ENCODE measurements around the gene LRRN2. TPM values are rescaled to one million over a fixed set of nuclear protein-coding genes. Genes with fewer than 3 reads are reported as not detected.

The LRRN2 gene
- total and polyA plus RNA-seq, 9 of the 15 experiments (the other 6 are each of a cell fraction or from before 2014, with no cell fraction given) = 0.05 TPM; not detected in 8

- peak; percentile 20; the same call in 1 of the 2 replicates for TF ChIP-seq ATF4 (CRISPR knock-in tag; IDR thresholded peaks at IDR 0.05)
- TF ChIP-seq, protein P1, sequence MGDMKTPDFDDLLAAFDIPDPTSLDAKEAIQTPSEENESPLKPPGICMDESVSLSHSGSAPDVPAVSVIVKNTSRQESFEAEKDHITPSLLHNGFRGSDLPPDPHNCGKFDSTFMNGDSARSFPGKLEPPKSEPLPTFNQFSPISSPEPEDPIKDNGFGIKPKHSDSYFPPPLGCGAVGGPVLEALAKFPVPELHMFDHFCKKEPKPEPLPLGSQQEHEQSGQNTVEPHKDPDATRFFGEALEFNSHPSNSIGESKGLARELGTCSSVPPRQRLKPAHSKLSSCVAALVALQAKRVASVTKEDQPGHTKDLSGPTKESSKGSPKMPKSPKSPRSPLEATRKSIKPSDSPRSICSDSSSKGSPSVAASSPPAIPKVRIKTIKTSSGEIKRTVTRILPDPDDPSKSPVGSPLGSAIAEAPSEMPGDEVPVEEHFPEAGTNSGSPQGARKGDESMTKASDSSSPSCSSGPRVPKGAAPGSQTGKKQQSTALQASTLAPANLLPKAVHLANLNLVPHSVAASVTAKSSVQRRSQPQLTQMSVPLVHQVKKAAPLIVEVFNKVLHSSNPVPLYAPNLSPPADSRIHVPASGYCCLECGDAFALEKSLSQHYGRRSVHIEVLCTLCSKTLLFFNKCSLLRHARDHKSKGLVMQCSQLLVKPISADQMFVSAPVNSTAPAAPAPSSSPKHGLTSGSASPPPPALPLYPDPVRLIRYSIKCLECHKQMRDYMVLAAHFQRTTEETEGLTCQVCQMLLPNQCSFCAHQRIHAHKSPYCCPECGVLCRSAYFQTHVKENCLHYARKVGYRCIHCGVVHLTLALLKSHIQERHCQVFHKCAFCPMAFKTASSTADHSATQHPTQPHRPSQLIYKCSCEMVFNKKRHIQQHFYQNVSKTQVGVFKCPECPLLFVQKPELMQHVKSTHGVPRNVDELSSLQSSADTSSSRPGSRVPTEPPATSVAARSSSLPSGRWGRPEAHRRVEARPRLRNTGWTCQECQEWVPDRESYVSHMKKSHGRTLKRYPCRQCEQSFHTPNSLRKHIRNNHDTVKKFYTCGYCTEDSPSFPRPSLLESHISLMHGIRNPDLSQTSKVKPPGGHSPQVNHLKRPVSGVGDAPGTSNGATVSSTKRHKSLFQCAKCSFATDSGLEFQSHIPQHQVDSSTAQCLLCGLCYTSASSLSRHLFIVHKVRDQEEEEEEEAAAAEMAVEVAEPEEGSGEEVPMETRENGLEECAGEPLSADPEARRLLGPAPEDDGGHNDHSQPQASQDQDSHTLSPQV (IDR thresholded peaks at IDR 0.05) = peak; percentile 41; the same call in 1 of the 2 replicates
Measured at GRCh38 chr1:204692841-204693356, 7.4 kb upstream of the LRRN2 start (continued).

GRCh38 chr1:204692325-204692840, 6.8 kb upstream of the LRRN2 start:
- Histone ChIP-seq H3K4me1 (replicated peaks in 1 of 2; ENCODE audit: control insufficient read depth in 2 of 2, insufficient read depth in 2 of 2, low read length in 2 of 2) (peaks cover 20 to 42% of the 10 kb centered on the region in 2 experiments), H3K27ac (ENCODE audit: extremely low read depth, low read depth, low read length) (peak overlapping the region; percentile 64), H3K4me3 (no peak overlapping the region), H3K79me2 (ENCODE audit: control insufficient read depth, insufficient read depth, low read length) (no peaks in the 10 kb centered on the region), H3K9me3 (replicated peaks; ENCODE audit: control insufficient read depth, insufficient read depth, low read depth, low read length) (no peaks in the 10 kb centered on the region), H3K9me1 (ENCODE audit: control insufficient read depth, insufficient read depth, low read length) (no peaks in the 10 kb centered on the region), H3K9ac (ENCODE audit: insufficient read depth in 1 of 2, low read depth in 2 of 2, low read length in 2 of 2) (peak overlapping the region in 1 of 2 experiments; percentile 14; a peak in 2 of 4 replicates), H3K27me3 (ENCODE audit: control insufficient read depth in 2 of 2, insufficient read depth in 2 of 2, low read length in 2 of 2) (no peaks in the 10 kb centered on the region), H3K36me3 (ENCODE audit: control insufficient read depth, insufficient read depth, low read length) (no peaks in the 10 kb centered on the region), H3K4me2 (ENCODE audit: insufficient read depth, low read length) (peak overlapping the region; percentile 63; the same call in 1 of the 2 replicates), H2AFZ (ENCODE audit: low read depth, low read length) (peak overlapping the region; percentile 86), H4K20me1 (replicated peaks; ENCODE audit: control insufficient read depth, insufficient read depth, low read length) (no peaks in the 10 kb centered on the region)
- in situ Hi-C loops (cut with MboI) (no loop called here), intact Hi-C loops (cut with micrococcal nuclease) (loop anchor here (2.0 kb wide), 1 partner anchor 14 kb away; no protein-coding TSS in a partner anchor)
- BruUV-seq (replicated peaks) = no TSS peak
- DNase-seq (ENCODE audit: extremely low read depth in 1 of 4, low spot score in 3 of 4) (peak in 1 of 4 experiments; percentile 38), FAIRE-seq (no peak), ATAC-seq (peak; percentile 68)
- POLR2A ChIA-PET = interaction anchor here (1.0 to 2.2 kb wide), 8 partner anchors 9 to 23 kb away, joined by 3 to 8 read pairs (median 6); no protein-coding TSS in a partner anchor
- whole genome bisulfite sequencing (ENCODE audit: insufficient coverage, low coverage, missing lambda C conversion rate) = 92% methylated on average over 1 of the region's 1 CpG
- CTCF ChIA-PET (ENCODE audit: low intra/inter-chr PET ratio) = no interaction called here
- 0 out of 2 replicates have a peak, but pooled peaks have one; percentile 5 for TF ChIP-seq MYBL2 (IDR thresholded peaks at IDR 0.05; ENCODE audit: low read depth)
- no peak for TF ChIP-seq MYBL2 (CRISPR knock-in tag; IDR thresholded peaks at IDR 0.05; ENCODE audit: borderline replicate concordance)
- no peak for TF ChIP-seq JUND (IDR thresholded peaks at IDR 0.05; ENCODE audit: borderline replicate concordance, low read depth, low read length)
- TF ChIP-seq JUND (tag; IDR thresholded peaks at IDR 0.05; ENCODE audit: borderline replicate concordance, low read depth, low read length) = no peak
- TF ChIP-seq, protein P2, sequence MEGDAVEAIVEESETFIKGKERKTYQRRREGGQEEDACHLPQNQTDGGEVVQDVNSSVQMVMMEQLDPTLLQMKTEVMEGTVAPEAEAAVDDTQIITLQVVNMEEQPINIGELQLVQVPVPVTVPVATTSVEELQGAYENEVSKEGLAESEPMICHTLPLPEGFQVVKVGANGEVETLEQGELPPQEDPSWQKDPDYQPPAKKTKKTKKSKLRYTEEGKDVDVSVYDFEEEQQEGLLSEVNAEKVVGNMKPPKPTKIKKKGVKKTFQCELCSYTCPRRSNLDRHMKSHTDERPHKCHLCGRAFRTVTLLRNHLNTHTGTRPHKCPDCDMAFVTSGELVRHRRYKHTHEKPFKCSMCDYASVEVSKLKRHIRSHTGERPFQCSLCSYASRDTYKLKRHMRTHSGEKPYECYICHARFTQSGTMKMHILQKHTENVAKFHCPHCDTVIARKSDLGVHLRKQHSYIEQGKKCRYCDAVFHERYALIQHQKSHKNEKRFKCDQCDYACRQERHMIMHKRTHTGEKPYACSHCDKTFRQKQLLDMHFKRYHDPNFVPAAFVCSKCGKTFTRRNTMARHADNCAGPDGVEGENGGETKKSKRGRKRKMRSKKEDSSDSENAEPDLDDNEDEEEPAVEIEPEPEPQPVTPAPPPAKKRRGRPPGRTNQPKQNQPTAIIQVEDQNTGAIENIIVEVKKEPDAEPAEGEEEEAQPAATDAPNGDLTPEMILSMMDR (IDR thresholded peaks at IDR 0.05 in 2 of 3, conservative IDR thresholded peaks at IDR 0.05 in 1 of 3; ENCODE audit: insufficient read depth in 2 of 3, low read depth in 1 of 3, low read length in 3 of 3) = peak; percentile 38 to 61 (median 53); a peak in 5 of 6 replicates
- no peak for TF ChIP-seq ZNF253 (CRISPR knock-in tag; conservative IDR thresholded peaks at IDR 0.05)
- TF ChIP-seq TGIF2 (CRISPR knock-in tag; IDR thresholded peaks at IDR 0.05) = no peak
- TF ChIP-seq, protein P3, sequence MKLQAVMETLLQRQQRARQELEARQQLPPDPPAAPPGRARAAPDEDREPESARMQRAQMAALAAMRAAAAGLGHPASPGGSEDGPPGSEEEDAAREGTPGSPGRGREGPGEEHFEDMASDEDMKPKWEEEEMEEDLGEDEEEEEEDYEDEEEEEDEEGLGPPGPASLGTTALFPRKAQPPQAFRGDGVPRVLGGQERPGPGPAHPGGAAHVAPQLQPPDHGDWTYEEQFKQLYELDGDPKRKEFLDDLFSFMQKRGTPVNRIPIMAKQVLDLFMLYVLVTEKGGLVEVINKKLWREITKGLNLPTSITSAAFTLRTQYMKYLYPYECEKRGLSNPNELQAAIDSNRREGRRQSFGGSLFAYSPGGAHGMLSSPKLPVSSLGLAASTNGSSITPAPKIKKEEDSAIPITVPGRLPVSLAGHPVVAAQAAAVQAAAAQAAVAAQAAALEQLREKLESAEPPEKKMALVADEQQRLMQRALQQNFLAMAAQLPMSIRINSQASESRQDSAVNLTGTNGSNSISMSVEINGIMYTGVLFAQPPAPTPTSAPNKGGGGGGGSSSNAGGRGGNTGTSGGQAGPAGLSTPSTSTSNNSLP (IDR thresholded peaks at IDR 0.05; ENCODE audit: borderline replicate concordance, low read depth, low read length) = 0 out of 2 replicates have a peak, but pooled peaks have one; percentile 36

All from K562 (cell line).